ENCODE results near the gene SP7.

DNA sequence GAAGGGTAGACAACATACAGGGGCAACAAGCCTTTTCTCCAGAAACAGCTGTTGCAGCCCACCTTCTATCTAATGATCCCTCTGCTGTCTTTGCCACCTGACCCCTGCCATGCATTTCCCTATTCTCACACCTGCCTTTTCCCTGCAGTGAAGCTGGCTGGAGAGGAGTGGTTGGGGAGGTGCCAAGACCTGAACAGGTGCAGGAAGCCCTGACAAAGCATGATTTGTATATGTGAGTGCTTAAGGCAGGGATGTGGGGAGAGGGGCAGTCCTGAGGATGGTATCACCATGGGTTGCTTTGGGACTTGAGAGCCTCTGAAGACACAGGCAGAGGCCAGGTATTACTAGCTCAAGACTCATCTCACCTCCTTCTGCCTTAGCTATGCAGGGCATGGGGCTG lies 43.7 kb downstream of the SP7 start:
- TF ChIP-seq, protein P1, sequence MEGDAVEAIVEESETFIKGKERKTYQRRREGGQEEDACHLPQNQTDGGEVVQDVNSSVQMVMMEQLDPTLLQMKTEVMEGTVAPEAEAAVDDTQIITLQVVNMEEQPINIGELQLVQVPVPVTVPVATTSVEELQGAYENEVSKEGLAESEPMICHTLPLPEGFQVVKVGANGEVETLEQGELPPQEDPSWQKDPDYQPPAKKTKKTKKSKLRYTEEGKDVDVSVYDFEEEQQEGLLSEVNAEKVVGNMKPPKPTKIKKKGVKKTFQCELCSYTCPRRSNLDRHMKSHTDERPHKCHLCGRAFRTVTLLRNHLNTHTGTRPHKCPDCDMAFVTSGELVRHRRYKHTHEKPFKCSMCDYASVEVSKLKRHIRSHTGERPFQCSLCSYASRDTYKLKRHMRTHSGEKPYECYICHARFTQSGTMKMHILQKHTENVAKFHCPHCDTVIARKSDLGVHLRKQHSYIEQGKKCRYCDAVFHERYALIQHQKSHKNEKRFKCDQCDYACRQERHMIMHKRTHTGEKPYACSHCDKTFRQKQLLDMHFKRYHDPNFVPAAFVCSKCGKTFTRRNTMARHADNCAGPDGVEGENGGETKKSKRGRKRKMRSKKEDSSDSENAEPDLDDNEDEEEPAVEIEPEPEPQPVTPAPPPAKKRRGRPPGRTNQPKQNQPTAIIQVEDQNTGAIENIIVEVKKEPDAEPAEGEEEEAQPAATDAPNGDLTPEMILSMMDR (conservative IDR thresholded peaks at IDR 0.05 in 1 of 2, IDR thresholded peaks at IDR 0.05 in 1 of 2; ENCODE audit: extremely low read depth in 1 of 2, insufficient read depth in 1 of 2, low read depth in 1 of 2, low read length in 2 of 2), result no peak
- TF ChIP-seq EZH2 (IDR thresholded peaks at IDR 0.05; ENCODE audit: borderline replicate concordance, low read length), result no peak

Measured in mammary epithelial cell (primary cell).